MV-4-11 (cell line): Measurements from ENCODE around the gene TM7SF2.

ENCODE experiments used
- DNase-seq: peaks from one replicate; lab custom pipeline; 2025; lab: John Stamatoyannopoulos, UW

Gene TM7SF2

GRCh38 chr11:65157336-65157735, 45.7 kb downstream of the TM7SF2 start:
- DNase-seq, result no peak

- DNase-seq, result no peak
Measured at GRCh38 chr11:65159012-65159411, 47.3 kb downstream of the TM7SF2 start.

GRCh38 chr11:65160643-65161042, 49.0 kb downstream of the TM7SF2 start:
- DNase-seq, result no peak

GRCh38 chr11:65163684-65164083, 52.0 kb downstream of the TM7SF2 start:
- no peak for DNase-seq
